ENCODE results near the gene KRTCAP3.

DNA sequence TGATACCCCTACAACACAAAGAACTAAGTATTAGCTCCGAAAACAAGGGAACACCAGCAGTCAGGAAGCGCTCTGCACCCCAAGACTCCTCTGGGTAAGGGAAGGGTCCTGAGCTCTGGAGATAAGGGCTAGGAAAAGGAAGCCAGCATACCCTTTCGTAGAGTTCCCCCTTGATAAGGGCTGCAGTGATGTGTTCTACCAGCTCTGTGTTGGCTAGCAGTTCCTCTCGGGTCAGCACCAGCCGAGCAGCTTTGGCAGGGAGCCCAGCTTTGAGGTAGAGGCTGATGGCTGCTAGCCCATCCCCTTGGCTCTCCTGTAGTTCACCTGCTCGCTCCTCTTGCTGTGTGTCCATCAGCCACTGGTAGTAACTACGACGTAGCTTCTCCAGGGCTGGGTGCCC lies 18.9 kb downstream of the KRTCAP3 start:
- TF ChIP-seq, protein P1, sequence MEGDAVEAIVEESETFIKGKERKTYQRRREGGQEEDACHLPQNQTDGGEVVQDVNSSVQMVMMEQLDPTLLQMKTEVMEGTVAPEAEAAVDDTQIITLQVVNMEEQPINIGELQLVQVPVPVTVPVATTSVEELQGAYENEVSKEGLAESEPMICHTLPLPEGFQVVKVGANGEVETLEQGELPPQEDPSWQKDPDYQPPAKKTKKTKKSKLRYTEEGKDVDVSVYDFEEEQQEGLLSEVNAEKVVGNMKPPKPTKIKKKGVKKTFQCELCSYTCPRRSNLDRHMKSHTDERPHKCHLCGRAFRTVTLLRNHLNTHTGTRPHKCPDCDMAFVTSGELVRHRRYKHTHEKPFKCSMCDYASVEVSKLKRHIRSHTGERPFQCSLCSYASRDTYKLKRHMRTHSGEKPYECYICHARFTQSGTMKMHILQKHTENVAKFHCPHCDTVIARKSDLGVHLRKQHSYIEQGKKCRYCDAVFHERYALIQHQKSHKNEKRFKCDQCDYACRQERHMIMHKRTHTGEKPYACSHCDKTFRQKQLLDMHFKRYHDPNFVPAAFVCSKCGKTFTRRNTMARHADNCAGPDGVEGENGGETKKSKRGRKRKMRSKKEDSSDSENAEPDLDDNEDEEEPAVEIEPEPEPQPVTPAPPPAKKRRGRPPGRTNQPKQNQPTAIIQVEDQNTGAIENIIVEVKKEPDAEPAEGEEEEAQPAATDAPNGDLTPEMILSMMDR (IDR thresholded peaks at IDR 0.05), result no peak
- TF ChIP-seq POLR2A (IDR thresholded peaks at IDR 0.05), result no peak
